ENCODE results near the gene ZFP30. TPM values are rescaled to one million over a fixed set of nuclear protein-coding genes. Genes with fewer than 3 reads are reported as not detected.
A peak's percentile ranks its signal among the peaks of the same experiment; 100 is the strongest.

Gene ZFP30
- total RNA-seq, 1 donor from 2014 or later: 28.1 TPM

GRCh38 chr19:37654118-37654517 is 1.1 kb downstream of the ZFP30 start:
- Mint-ChIP-seq H3K9me3 (no peaks in the 10 kb centered on the region), H3K36me3 (peaks cover 14% of the 10 kb centered on the region), H3K4me3 (peak overlapping the region; percentile 90), H3K4me1 (ENCODE audit: unreplicated experiment) (peaks cover 9% of the 10 kb centered on the region), H3K27ac (peak overlapping the region; percentile 93), H3K27me3 (no peaks in the 10 kb centered on the region)
- no peak for DNase-seq (ENCODE audit: extremely low spot score, unreplicated experiment)
- no peak for TF ChIP-seq CTCF (conservative IDR thresholded peaks at IDR 0.05)

GRCh38 chr19:37635076-37636056 is 19.9 kb downstream of the ZFP30 start:
- Mint-ChIP-seq H3K27me3 (no peaks in the 10 kb centered on the region), H3K36me3 (peaks cover 48% of the 10 kb centered on the region), H3K4me1 (ENCODE audit: unreplicated experiment) (no peaks in the 10 kb centered on the region), H3K9me3 (peaks cover 7% of the 10 kb centered on the region), H3K27ac (no peak overlapping the region), H3K4me3 (no peak overlapping the region)
- no peak for TF ChIP-seq CTCF (conservative IDR thresholded peaks at IDR 0.05)
- no peak for DNase-seq (ENCODE audit: extremely low spot score, unreplicated experiment)

GRCh38 chr19:37594982-37595382 is 60.3 kb downstream of the ZFP30 start:
- Mint-ChIP-seq H3K4me3 (peak overlapping the region; percentile 98), H3K9me3 (no peaks in the 10 kb centered on the region), H3K4me1 (ENCODE audit: unreplicated experiment) (peaks cover 19% of the 10 kb centered on the region), H3K27ac (peak overlapping the region; percentile 98), H3K36me3 (peaks cover 11% of the 10 kb centered on the region), H3K27me3 (peaks cover 8% of the 10 kb centered on the region)
- no peak for TF ChIP-seq CTCF (conservative IDR thresholded peaks at IDR 0.05)
- no peak for DNase-seq (ENCODE audit: extremely low spot score, unreplicated experiment)

GRCh38 chr19:37594304-37594981 is 60.8 kb downstream of the ZFP30 start, which contains the start of the genes ZNF540 and ZNF571:
TSS of gene ZNF540 (plus strand) at chr19:37594876. CDS start at chr19:37598448, 3,572 bp downstream.
TSS of gene ZNF571 (minus strand) at chr19:37594792. CDS start at chr19:37586676, 8,116 bp downstream.
- Mint-ChIP-seq H3K27ac (peak within 1 kb of the TSS; percentile 98), H3K9me3 (no peaks in the 10 kb centered on the region), H3K36me3 (peaks cover 11% of the 10 kb centered on the region), H3K4me3 (peak within 1 kb of the TSS; percentile 98), H3K27me3 (peaks cover 8% of the 10 kb centered on the region), H3K4me1 (ENCODE audit: unreplicated experiment) (peaks cover 19% of the 10 kb centered on the region)
- TF ChIP-seq CTCF (conservative IDR thresholded peaks at IDR 0.05): no peak
- peak; percentile 92 for DNase-seq (ENCODE audit: extremely low spot score, unreplicated experiment)

- no peaks in the 10 kb centered on the region for H3K9me3 Mint-ChIP-seq
Measured at GRCh38 chr19:37593996-37594303, 61.3 kb downstream of the ZFP30 start.

More at GRCh38 chr19:37593996-37594303, 61.3 kb downstream of the ZFP30 start:
- TF ChIP-seq CTCF (conservative IDR thresholded peaks at IDR 0.05): no peak
- peaks cover 8% of the 10 kb centered on the region for H3K27me3 Mint-ChIP-seq
- H3K36me3 Mint-ChIP-seq: peaks cover 15% of the 10 kb centered on the region
- peak overlapping the region; percentile 98 for H3K4me3 Mint-ChIP-seq
- DNase-seq (ENCODE audit: extremely low spot score, unreplicated experiment): no peak
- H3K27ac Mint-ChIP-seq: peak overlapping the region; percentile 98
- H3K4me1 Mint-ChIP-seq (ENCODE audit: unreplicated experiment): peaks cover 19% of the 10 kb centered on the region
